ENCODE results near the gene C1orf21.

C1orf21 gene

DNA sequence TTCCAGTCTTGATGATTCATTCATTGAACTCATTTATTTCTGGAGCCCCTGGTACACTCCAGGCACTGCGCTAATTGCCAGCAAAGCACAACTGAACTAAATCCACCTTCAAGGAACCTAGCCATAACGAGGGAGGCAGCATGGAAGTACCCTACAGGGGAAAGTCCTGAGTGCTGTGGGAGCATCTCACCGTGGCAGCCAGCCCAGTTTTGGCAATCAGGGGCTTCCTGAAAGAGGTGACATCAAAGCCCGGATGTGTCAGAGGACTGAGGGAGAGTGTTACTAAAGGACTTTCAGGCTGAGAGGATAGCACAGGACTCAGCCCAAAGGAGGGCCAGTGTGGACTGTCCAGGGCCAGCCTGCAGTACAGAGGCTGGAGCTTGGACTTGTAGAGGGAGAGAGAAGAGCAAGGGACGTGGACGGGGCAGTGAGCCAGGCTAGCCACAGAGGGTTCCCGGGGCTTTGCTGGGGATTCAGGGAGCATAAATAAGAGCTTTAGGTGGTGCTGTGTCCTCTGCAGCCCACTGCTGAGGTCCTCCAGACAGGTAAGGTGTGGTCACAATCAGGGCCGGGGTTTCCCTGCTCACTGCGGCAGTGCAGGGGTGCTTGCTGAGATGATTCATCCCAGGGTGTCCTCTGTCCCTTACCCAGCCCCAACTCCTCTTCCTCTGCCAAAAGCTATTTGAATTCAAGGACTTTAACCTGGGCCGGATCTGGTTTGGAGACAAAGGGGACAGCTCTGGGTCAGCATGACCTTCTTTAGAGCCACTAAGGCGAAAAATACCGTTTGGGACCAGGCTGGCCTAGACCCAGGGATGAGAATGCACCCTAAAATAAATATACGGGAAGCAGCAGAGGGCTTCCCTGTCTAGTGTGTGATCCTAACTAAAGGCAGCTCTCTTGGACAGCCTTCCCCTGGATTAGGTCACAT lies 239.5 kb downstream of the C1orf21 start:
- DNase-seq (ENCODE audit: low read depth, low spot score) = no peak

DNA sequence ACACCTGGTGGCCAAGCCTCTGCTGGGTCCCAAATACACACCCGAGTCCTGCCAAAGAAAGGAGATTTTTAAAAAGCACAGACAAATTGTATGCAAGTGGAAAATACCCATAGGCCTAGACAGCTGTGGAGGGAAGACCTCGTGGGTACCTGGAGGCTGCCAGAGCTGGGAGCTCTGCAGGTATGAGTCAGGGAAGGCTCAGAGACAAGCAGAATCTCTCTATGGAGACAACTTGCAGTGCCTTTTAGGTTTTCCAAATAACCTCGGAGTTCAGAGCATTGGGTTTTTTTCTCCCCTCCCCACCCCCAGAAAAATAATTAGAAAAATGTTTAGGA lies 240.1 kb downstream of the C1orf21 start:
- DNase-seq (ENCODE audit: low read depth, low spot score) = no peak

DNA sequence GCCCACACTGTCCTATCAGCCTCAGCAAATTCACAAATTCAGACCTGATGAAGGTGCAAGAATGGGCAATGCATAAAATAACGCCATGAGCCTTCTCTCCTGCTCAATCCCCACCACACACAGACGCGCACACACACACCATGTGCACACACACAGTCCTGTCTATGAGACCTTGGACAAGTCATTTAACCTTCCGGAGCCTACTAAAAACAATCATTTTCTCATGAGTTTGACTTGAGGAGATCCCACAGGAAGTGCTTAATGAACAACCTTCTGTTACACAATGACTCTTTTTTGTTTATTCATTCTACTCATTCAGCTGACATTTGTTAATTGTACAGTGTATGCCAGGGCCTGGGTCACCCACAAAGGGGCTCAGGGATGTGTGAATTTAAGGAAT lies 242.4 kb downstream of the C1orf21 start:
- no peak for DNase-seq (ENCODE audit: low read depth, low spot score)

DNA sequence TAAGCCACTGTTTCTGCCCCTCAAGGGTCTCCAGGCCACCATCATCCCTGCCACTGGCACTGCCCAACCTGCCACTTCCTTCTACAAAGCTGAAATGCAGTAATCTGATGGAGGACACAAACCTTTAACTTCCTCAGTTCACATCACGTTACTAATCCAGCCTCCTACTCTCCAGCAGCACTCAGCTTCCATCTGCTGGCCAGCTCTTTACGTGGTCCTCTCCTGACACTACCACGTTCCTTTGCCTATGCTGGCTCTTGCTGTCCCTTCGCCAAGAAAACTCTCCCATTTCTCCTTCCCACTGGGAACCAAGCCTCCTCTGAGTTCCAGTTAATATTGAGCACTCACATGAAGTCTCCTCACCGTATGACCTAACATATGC lies 243.8 kb downstream of the C1orf21 start:
- DNase-seq (ENCODE audit: low read depth, low spot score) = no peak

DNA sequence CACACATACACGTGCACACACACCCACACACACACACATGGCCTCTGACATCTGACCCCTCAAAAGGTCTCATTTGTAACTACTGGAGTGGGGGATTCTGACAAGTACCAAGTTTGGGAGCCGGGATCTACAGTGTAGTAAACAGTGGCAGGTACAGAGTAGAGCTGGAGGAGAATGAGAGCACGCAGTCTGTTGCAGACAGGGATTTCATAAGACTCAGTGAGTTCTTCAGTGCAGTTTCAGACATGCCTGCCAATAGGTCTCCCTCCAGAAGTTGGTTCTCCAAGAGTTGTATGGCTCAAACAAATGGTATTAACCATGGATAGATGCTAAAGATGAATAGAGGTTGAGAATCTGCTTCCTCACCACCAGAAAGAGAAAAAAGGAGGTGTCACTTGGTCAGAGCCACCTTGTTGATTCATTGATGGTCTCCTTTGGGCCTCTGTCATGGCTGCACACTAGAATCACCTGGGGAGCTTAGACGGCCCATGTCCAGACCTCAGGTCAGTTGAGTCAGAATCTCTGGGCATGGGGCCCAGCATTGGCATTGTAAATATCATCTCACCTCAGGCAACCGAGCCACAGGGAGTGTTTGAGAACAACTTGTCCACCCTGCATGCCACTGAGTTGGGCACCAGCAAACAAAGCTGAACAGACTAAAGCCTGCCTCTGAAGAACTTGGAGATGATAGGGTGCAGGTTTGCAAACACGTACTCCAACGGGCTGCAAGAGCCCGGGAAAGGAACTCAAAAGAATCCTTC lies 245.8 kb downstream of the C1orf21 start:
- no peak for DNase-seq (ENCODE audit: low read depth, low spot score)

DNA sequence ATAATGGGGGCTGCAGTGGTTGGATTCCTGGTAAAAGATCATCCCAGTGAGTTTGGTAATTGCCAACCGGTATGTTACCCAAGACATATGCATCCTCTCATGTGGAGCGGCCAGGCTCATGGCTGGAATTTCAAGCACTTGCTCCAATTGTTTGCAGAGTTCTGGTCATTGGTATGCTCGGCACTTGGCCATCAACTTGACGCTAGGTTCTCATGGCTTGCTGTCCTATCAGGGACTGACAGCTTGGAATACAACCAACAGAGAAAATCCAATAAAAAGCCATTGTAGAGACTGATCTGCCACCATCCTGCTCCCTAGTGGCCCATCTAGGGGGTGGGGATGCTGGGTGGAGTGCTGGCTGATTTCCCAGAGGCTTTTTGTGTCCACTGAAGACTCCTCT lies 247.0 kb downstream of the C1orf21 start:
- no peak for DNase-seq (ENCODE audit: low read depth, low spot score)

DNA sequence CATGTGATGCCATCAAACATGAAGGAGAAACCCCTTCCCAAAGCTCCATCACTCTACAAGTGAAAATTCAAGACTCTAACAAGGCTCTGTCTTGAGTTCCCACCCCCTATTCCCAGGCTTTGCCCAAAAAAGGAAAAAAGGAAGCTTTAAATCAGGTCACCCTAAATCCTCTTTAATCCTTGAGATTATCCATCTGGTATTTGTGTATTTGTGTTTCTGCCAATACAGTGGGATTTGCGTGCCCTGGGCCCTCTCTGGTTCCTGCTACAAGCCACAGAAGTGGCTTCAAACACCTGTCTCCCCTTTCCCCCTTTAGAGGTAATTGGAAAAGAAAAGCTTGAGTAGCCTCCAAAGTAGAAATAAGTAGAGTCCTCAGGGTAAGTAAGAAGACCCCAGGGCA lies 247.5 kb downstream of the C1orf21 start:
- DNase-seq (ENCODE audit: low read depth, low spot score) = no peak

DNA sequence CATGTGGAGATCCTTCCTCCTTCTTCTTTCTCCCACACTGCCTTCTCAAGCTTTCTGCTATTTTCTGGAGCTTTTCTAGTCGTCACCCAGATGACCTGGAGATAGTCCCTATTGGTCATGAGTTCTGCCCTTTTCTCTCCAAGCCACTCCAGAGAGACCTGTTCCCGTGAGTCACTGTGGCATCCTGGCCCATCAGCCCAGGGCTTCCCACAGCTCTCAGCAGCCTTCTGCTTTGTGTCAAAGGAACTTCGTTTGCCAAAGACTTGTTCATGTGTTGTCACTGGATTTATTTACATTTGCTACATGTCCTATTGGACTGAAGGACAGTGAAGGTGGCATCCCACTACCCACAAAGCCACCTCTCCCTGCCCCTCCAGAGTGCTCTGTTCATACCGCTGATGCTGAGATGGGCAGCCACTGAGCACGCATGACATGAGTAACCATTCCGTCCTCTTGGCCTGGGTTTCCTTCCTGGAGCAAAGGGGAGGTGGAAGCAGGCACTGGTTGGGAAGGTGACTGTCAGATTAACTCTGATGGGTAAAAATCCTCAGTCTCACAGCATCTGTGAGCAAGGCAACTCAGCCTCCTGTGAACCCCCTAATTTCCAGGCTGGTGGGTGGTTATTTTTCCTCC lies 248.6 kb downstream of the C1orf21 start:
- DNase-seq (ENCODE audit: low read depth, low spot score) = no peak

DNA sequence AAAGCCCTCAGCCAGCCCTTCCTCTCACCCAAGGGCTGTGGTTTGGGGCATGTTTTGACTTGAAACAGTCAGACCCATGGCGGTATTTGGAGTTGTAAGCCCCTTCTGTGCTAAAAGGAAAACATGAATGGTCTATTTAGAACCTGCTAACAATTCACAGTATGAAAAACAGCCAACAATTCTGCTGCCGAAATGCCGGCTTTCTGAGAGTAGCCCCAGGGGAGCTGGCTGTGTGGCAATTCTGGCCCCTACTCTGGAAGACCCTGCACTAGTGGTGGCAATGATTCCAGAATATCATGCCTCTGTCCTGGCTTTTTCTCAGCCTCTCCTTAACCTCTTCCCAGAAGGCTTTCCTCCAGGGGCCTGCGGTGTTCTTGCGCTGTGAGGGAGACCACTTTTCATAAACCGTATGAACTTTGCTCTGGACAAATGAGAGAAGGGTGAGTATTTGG lies 249.2 kb downstream of the C1orf21 start:
- no peak for DNase-seq (ENCODE audit: low read depth, low spot score)

DNA sequence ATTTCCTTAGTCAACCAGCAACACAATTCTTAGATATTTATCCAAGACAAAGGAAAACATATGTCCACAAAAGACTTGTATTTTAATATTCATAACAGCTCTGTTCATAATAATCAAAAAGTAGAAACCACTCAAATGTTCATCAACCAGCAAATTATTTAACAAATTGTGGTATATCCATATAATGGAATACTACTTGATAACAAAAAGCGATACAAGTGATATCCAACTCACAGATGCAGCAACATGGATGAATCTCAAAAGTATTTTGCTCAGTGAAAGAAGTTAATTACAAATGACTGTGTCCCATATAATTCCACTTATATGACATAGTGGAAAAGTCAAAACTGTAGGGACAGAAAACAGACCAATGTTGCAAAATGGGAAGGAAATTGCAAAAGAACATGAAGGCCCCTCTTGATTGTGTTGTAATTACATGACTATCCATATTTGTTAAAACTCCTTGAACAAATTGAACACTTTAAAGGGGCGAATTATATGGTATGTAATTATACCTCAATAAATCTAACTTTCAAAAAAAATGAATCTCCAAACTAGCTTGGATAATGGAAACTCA lies 250.9 kb downstream of the C1orf21 start:
- DNase-seq (ENCODE audit: low read depth, low spot score) = no peak

DNA sequence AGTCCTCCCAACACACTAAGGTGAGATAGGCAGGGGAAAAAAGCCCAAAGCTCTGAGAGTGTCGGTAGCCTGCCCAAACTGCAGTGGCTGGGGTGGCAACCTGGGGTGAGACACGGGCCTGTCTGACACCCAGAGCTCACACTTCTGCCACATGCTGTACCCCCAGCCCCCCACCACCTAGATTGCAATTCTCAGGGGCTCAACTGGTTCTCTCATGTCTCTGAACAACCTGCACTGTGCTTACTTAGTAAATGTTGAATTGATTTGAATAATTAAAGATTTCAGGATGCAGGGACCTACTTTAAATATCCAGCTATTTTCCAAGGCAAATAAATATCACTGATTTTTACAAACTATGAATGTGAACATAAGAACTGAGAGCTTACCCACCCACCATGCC lies 252.4 kb downstream of the C1orf21 start:
- no peak for DNase-seq (ENCODE audit: low read depth, low spot score)

DNA sequence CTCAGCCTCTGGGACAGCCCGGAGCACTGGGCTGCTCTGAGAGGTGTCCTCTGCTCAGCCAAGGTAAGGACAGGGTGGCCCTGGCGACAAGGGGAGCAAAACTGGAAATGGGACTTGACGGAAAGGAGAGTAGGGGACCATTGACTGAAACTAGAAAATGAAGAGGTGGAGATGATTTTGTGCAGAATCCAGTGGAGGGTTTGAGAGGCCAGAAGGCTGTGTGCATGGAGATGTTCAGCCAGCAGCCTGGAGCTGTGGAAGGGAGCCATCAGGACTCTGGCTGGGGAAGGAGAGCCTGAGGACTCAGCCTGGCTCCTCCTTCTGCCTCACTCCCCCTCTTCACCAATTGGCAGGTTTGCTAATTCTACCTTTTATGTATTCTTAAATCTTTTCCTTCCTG lies 253.7 kb downstream of the C1orf21 start:
- DNase-seq (ENCODE audit: low read depth, low spot score) = no peak

DNA sequence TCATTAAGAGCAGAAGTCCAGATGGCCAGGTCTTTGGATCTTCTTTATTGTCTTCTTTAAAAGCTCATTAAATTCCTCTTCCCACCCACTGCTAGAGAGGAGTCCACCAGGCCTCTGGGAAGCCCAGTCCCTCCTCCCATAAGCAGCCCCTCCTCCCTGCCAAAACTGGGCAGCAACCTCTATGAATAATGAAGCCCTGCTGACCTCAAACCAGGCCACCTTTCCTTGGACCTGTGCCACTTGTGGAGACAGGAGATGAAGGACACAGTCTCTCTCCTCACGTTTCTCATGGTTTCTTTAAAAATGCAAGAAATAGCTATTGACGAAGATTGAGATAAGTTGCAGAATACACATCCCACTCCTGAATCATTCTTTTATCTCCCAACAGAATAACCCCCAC lies 255.1 kb downstream of the C1orf21 start:
- no peak for DNase-seq (ENCODE audit: low read depth, low spot score)

DNA sequence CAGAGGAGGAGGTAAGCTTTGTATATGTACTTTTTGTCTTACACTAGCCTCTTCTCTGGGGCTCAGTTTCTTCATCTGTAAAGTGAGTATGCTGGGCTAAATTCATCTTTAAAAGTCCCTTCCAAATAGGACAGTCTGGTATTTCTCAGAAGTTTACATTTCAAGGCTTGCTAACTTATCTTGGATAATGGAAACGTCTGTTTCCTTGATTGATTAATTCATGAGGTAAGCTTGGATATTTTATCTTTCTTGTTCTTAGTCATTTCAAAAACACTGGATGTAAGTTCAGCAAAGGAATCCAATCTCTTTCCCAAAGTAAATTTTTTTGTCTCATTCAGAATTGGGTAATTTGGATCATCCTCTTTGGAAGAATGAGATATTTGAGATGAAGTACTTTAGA lies 256.8 kb downstream of the C1orf21 start:
- DNase-seq (ENCODE audit: low read depth, low spot score) = no peak

DNA sequence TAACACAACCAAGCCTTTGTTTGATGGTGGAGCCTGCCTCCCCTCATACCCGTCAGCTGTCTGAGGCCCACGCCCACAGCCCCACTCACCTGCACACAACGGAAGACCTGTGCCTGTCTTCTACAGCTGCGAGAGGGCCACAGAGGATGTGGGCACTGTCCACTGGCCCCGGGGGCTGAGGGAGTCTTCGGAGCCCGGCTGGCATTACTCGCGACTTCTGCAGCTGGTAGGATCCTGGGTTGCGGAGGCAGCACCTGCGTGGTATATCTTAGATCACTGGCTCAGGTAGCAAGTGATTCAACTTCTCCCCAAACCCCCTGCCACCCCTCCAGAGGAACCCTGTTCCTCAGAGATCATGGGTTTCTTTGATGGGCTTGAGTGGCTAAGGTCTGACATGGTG lies 257.9 kb downstream of the C1orf21 start:
- DNase-seq (ENCODE audit: low read depth, low spot score) = no peak

DNA sequence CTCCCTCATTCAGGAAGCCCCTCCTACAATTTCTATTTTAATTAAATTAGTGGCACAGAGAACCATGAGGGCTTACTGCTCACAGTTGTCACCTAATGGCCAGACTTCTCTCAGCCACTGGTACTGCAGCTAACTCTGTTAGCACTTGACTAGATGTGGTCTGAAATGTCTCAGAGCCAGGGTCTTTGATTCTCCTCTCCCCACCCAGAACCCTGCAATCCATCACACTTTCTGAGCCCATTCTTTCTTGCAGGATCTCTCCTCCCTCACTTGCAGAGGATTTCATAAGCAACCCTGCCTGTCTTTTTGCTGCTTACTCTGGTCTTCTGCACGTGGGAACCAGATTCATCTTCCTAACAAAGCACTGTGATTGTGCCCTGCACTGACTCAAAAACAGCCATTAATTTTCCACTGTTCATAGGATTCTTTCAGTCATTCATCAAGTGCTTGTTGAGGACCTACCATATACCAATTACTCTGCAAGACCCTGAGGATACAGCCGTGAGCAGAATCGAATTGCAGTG lies 259.4 kb downstream of the C1orf21 start:
- no peak for DNase-seq (ENCODE audit: low read depth, low spot score)

DNA sequence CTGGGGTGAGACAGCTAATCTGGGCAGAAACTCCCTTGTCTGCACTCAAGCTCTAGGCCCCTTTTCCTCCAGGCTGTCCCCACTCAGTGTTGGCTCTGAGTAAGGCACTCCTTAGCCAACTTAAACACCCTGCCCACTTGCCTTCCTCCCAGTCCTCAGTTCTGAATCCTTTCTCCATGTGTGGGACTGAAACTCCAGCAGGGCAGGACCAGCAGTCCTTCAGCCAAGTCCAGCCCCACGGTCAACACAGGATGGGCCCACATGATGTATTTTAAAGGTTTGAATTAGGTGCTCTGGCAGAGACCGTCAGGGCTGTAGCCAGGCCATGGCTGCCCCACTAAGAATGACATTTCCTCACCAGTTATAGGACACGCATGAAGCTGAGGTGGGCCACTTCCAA lies 260.0 kb downstream of the C1orf21 start:
- DNase-seq (ENCODE audit: low read depth, low spot score) = no peak

DNA sequence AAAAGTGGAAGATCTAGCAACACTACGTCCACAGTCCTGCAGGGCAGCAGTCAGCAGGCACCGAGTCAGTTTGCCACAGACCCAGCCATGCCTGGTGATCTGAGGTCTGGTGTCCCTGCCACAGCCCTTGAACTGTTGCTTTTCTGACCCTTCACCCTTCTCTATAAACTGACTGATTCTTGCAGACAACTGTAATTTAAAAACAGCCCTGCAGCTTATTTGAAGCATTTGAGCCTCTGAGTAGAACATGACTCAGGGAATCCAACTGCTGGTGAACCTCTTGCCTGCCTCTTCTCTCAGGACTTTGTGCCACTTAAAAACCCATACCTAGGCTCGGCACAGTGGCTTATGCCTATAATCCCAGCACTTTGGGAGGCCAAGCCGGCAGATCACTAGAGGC lies 260.6 kb downstream of the C1orf21 start:
- DNase-seq (ENCODE audit: low read depth, low spot score) = no peak

DNA sequence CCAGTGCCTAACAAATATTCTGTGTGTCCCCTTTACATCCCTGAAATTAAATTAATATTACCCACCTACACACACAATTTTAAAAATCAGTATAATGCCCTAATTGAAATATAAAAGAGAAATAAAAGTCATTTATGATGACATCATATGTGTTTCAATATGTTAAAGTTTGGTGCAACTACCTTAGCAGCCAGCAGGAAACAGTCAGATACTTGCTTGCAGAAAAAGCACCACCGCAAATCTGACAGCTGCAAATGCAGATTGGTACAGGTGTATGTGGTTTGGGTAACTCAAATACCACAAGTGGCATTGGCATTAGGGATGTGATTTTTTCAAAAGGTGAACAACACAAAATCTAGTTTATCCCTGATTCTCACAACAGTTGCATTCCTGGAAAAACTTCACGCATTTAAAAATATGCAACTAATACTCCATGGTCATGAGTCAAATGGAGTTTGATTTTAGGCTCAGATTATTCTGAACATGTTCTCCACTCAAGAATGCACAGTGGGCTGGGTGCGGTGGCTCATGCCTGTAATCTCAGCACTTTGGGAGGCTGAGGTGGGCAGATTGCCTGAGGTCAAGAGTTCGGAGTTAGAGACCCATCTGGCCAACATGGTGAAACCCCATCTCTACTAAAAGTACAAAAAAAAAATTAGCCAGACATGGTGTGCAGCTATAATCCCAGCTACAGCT lies 261.5 kb downstream of the C1orf21 start:
- DNase-seq (ENCODE audit: low read depth, low spot score) = no peak

DNA sequence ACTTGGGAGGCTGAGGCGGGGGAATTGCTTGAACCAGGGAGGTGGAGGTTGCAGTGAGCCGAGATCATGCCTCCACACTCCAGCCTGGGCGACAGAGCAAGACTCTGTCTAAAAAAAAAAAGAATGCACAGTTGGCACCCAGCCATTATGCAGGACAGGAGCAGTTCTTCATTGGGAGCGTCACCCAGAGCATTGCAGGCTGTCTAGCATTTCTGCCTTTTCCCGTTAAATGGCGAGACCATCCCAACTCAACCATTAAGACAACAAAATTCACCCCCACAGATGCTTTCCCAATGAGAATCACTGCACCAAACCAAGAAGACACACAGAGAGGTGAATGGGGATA lies 262.0 kb downstream of the C1orf21 start:
- no peak for DNase-seq (ENCODE audit: low read depth, low spot score)

DNA sequence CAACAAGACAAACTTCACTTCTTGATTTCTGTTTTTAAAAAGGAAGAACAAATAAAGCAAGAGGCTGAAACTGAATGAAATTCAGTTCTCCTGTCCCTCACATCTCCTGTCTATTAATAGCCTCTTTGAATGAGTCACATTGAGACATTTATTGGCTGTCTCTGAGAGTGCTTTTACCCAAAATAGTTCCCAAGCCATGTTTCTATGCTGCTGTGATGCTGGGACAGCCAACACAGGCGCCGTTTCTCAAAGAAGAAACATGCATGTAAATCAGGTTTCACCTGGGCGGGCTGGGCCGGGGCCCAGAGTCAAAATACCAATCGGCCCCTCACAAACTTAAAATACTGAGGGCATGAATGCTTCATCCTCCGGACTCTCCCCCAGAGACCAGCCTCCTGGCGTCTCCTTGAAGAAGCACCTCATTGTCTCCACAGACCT lies 262.6 kb downstream of the C1orf21 start:
- DNase-seq (ENCODE audit: low read depth, low spot score) = no peak

All from brain pericyte (primary cell).